Measurements from ENCODE around the gene CNPY3. TPM values are rescaled to one million over a fixed set of nuclear protein-coding genes. Genes with fewer than 3 reads are reported as not detected.
A peak's percentile ranks its signal among the peaks of the same experiment; 100 is the strongest.

Gene CNPY3
- polyA plus RNA-seq, 1 of the 3 experiments (the other 2 are of a cell fraction) = 77.5 TPM

GRCh38 chr6:42921801-42922200 lies 7.5 kb upstream of the CNPY3 start:
- Histone ChIP-seq H3K36me3 (replicated peaks in 1 of 2; ENCODE audit: control insufficient read depth in 1 of 2, insufficient read depth in 2 of 2, low read length in 1 of 2) (no peaks in the 10 kb centered on the region), H3K4me2 (no peak overlapping the region), H3K4me3 (ENCODE audit: low read depth in 2 of 2, low read length in 1 of 2) (no peak overlapping the region), H2AFZ (ENCODE audit: low read depth) (no peak overlapping the region), H3K27ac (ENCODE audit: low read depth in 2 of 2, low read length in 1 of 2) (no peak overlapping the region), H3K27me3 (ENCODE audit: insufficient read depth) (no peaks in the 10 kb centered on the region), H4K20me1 (ENCODE audit: insufficient read depth) (no peaks in the 10 kb centered on the region), H3K9me2 (no peaks in the 10 kb centered on the region), H3K79me2 (ENCODE audit: insufficient read depth) (no peaks in the 10 kb centered on the region), H3K9ac (no peak overlapping the region), H3K4me1 (ENCODE audit: control insufficient read depth in 1 of 2, insufficient read depth in 2 of 2, low read depth in 1 of 2, low read length in 1 of 2) (no peaks in the 10 kb centered on the region; a peak in 1 of 4 replicates), H3K9me3 (no peaks in the 10 kb centered on the region), H3F3A (replicated peaks; ENCODE audit: insufficient read depth) (no peaks in the 10 kb centered on the region)
- 75% methylated on average over 6 of the region's 6 CpGs for WGBS (ENCODE audit: low lambda C conversion rate)
- CTCF ChIA-PET = no interaction called here
- POLR2A ChIA-PET = no interaction called here
- DNase-seq = no peak
- TF ChIP-seq RXRA (IDR thresholded peaks at IDR 0.05; ENCODE audit: borderline replicate concordance, low read depth) (no peak), GABPA (IDR thresholded peaks at IDR 0.05; ENCODE audit: low read depth) (no peak), FOXJ3 (CRISPR knock-in tag; IDR thresholded peaks at IDR 0.05) (no peak), MEF2A (IDR thresholded peaks at IDR 0.05; ENCODE audit: borderline replicate concordance, low read depth) (no peak), TAF1 (IDR thresholded peaks at IDR 0.05; ENCODE audit: borderline replicate concordance, low read depth, low read length) (no peak), SIN3A (IDR thresholded peaks at IDR 0.05; ENCODE audit: borderline replicate concordance, low read depth, low read length) (no peak), TCF12 (IDR thresholded peaks at IDR 0.05) (no peak), POLR2AphosphoS5 (IDR thresholded peaks at IDR 0.05; ENCODE audit: low read depth, low read length) (no peak), PBX3 (IDR thresholded peaks at IDR 0.05) (no peak), MXI1 (IDR thresholded peaks at IDR 0.05; ENCODE audit: low read depth, low read length) (no peak), USF1 (IDR thresholded peaks at IDR 0.05; ENCODE audit: borderline replicate concordance, low read depth) (no peak), NRF1 (IDR thresholded peaks at IDR 0.05; ENCODE audit: low read depth, low read length) (no peak), CHD2 (IDR thresholded peaks at IDR 0.05; ENCODE audit: low read length, partially characterized antibody) (no peak), FOSL2 (IDR thresholded peaks at IDR 0.05; ENCODE audit: borderline replicate concordance, low read depth) (no peak), FOXM1 (IDR thresholded peaks at IDR 0.05; ENCODE audit: low read depth) (no peak)

- TF ChIP-seq JUND (IDR thresholded peaks at IDR 0.05) (no peak), CTCF (IDR thresholded peaks at IDR 0.05) (no peak), POLR2AphosphoS5 (IDR thresholded peaks at IDR 0.05; ENCODE audit: low read depth, low read length) (no peak), RAD21 (IDR thresholded peaks at IDR 0.05; ENCODE audit: low read length) (no peak), TAF1 (IDR thresholded peaks at IDR 0.05; ENCODE audit: borderline replicate concordance, low read depth, low read length) (no peak), SIN3A (IDR thresholded peaks at IDR 0.05; ENCODE audit: borderline replicate concordance, low read depth, low read length) (no peak), RXRA (IDR thresholded peaks at IDR 0.05; ENCODE audit: borderline replicate concordance, low read depth) (no peak)
- DNase-seq = no peak
- no peaks in the 10 kb centered on the region; a peak in 1 of 4 replicates for H3K4me1 ChIP-seq (ENCODE audit: control insufficient read depth in 1 of 2, insufficient read depth in 2 of 2, low read depth in 1 of 2, low read length in 1 of 2)
- H3K27me3 ChIP-seq (ENCODE audit: insufficient read depth) = no peaks in the 10 kb centered on the region
- H4K20me1 ChIP-seq (ENCODE audit: insufficient read depth) = no peaks in the 10 kb centered on the region
- no peaks in the 10 kb centered on the region for H3K9me3 ChIP-seq
- no peak overlapping the region for H3K27ac ChIP-seq (ENCODE audit: low read depth in 2 of 2, low read length in 1 of 2)
- H3K79me2 ChIP-seq (ENCODE audit: insufficient read depth) = no peaks in the 10 kb centered on the region
- no peaks in the 10 kb centered on the region for H3K9me2 ChIP-seq
- peaks cover 8% of the 10 kb centered on the region for H3F3A ChIP-seq (replicated peaks; ENCODE audit: insufficient read depth)
- H2AFZ ChIP-seq (ENCODE audit: low read depth) = peak overlapping the region; percentile 21; the same call in 1 of the 2 replicates
- H3K4me2 ChIP-seq = no peak overlapping the region
- CTCF ChIA-PET = interaction anchor here (1.2 kb wide), 1 partner anchor 220 kb away, joined by 3 read pairs; no protein-coding TSS in a partner anchor
- POLR2A ChIA-PET = no interaction called here
- no peaks in the 10 kb centered on the region for H3K36me3 ChIP-seq (replicated peaks in 1 of 2; ENCODE audit: control insufficient read depth in 1 of 2, insufficient read depth in 2 of 2, low read length in 1 of 2)
- 83% methylated on average over 2 of the region's 2 CpGs for WGBS (ENCODE audit: low lambda C conversion rate)
- H3K4me3 ChIP-seq (ENCODE audit: low read depth in 2 of 2, low read length in 1 of 2) = no peak overlapping the region
- H3K9ac ChIP-seq = no peak overlapping the region
These were observed 5.6 kb upstream of the CNPY3 start for GRCh38 chr6:42923666-42924065.
